GM12801 (cell line): ENCODE data around the gene RAI14.

Experiments
- CTCF ChIP-seq: IDR thresholded peaks from one replicate; pipeline ENCODE4 v1.5.1; 2011; ENCODE audit warnings: control low read depth; ENCODE audit not compliant: insufficient read length; ENCODE audit errors: extremely low read depth

RAI14 gene

GRCh38 chr5:34774139-34774538 lies 118.0 kb downstream of the RAI14 start:
- no peak for TF ChIP-seq CTCF

GRCh38 chr5:34775886-34776285 lies 119.8 kb downstream of the RAI14 start:
- no peak for TF ChIP-seq CTCF

- TF ChIP-seq CTCF, result no peak
Measured at GRCh38 chr5:34778091-34778850, 122.1 kb downstream of the RAI14 start.

- no peak for TF ChIP-seq CTCF
Measured at GRCh38 chr5:34787035-34787434, 130.9 kb downstream of the RAI14 start.

GRCh38 chr5:34789021-34789531 lies 132.9 kb downstream of the RAI14 start:
- TF ChIP-seq CTCF, result no peak

GRCh38 chr5:34789639-34790038 lies 133.5 kb downstream of the RAI14 start:
- TF ChIP-seq CTCF, result no peak

- TF ChIP-seq CTCF, result no peak
Measured at GRCh38 chr5:34790069-34790468, 133.9 kb downstream of the RAI14 start.
